Esophagus squamous epithelium (tissue), 4 donors: ENCODE measurements around the gene ASGR2.

Source experiments
- CTCF ChIP-seq, 6 experiments: fragments of 450-650 bp in 4 of 6; fragments of 200-600 bp in 2 of 6; sonication (generic) in 2 of 6; IDR thresholded peaks; one replicate each; pipeline ENCODE4 v1.5.1; 2016 to 2019; ENCODE audit warnings: antibody characterized with exemption in 6 of 6, mild to moderate bottlenecking in 4 of 6, moderate library complexity in 4 of 6
- POLR2A ChIP-seq, 4 donors: fragments of 450-650 bp; IDR thresholded peaks; one replicate each; pipeline ENCODE4 v1.6.1; 2017; ENCODE audit warnings: antibody characterized with exemption in 4 of 4, mild to moderate bottlenecking in 4 of 4, moderate library complexity in 3 of 4

DNA sequence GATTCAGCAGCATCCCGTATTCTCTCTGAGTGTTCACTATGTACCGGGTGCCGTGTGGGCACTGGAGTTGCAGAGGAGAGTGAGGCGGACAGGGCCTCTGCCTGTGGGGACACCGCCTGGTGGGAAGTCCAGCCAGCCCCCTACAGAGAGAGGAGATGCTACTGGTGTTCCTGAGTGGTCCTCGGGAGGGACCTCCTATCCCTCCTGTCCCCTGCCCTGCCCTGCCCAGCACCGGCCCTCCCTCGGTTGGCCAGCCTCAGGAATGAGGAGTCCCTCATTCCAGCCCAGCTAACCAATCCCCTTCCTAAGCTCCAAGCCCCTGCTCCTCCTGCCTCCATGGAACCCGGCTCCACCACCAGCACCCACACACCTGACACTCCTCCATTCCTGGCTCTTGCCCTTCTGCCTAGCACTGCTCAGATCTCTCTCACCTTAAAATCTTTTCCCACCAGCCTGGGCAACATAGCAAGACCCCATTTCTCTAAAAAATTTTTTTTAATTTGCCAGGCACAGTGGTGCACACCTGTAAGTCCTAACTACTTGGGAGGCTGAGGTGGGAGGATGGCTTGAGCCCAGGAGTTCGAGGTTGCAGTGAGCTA, 2.0 kb downstream of the ASGR2 start:
- TF ChIP-seq POLR2A (IDR thresholded peaks at IDR 0.05) (no peak), CTCF (IDR thresholded peaks at IDR 0.05) (no peak)
